Lower leg skin (tissue), 3 donors: ENCODE data around the gene STRAP.

ENCODE experiments used
- CTCF ChIP-seq, 3 donors: fragments of 450-650 bp; IDR thresholded peaks; one replicate each; pipeline ENCODE4 v1.5.1; 2016; ENCODE audit warnings: antibody characterized with exemption in 3 of 3, mild to moderate bottlenecking in 3 of 3, moderate library complexity in 2 of 3
- POLR2A ChIP-seq, 2 donors: fragments of 450-650 bp; IDR thresholded peaks; one replicate each; pipeline ENCODE4 v1.6.1; 2016 to 2017; ENCODE audit warnings: antibody characterized with exemption in 2 of 2, mild to moderate bottlenecking in 1 of 2, moderate library complexity in 1 of 2

- TF ChIP-seq CTCF (IDR thresholded peaks at IDR 0.05) (no peak), POLR2A (IDR thresholded peaks at IDR 0.05) (no peak)
These were observed 1.3 kb downstream of the STRAP start for GRCh38 chr12:15883536-15883935.
